GM18858 (cell line): ENCODE results near the gene MYOCOS.
"Not testable (repeated sequence)": the region's sequence is repeated elsewhere in the genome, so short reads cannot be mapped to it uniquely, and the experiment has no call there.

Experiments
- ATAC-seq: cut with Tn5 transposase; IDR thresholded peaks from one replicate; pipeline ENCODE4 v1.9.1; 2021; ENCODE audit not compliant: unreplicated experiment

The MYOCOS gene

GRCh38 chr1:171622152-171622462 is at the start of gene MYOCOS:
Gene MYOCOS (plus strand): TSS chr1:171622243. CDS start chr1:171623884, 1,641 bp downstream.
- ATAC-seq: no peak

- ATAC-seq: no peak
These were observed 45.9 kb upstream of the MYOCOS start for GRCh38 chr1:171576144-171576543.

DNA sequence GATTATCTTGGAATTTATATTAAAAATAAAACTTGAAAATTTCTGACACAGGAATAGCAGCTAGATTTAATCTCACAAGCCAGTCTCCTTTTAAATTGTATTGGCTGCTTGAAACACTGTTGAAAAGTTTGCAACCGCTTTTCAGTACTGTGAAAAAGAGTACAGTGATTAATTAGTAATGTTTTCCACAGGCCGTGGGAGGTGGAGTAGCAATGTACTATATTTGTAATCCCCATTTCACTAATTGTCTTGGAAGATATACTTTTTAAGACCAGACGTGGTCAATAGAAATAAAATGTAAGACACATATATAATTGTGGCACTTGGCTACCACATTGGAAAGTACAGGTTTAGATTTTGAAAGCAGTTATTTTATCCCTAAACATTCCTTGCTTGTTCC is 40.8 kb upstream of the MYOCOS start:
- no peak for ATAC-seq

DNA sequence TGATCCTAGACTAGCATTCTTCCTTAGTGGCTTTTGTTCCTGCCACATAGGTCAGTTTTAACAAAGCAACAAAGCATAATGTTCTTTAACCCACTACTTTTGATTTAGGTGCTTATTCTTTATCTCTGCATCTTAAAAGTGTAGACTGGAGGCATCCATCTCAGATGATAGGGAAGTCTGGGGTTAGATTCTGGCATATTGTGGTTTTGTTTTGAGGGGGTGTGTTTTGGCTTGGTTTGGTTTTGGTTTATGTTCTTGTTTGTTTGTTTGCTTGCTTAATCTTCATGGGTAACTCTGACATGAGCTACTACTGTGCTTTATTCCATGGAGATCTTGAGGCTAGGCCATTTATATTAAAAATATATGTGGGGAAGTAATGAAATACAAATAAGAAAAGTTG is 40.3 kb upstream of the MYOCOS start:
- no peak for ATAC-seq

GRCh38 chr1:171582589-171582988 is 39.5 kb upstream of the MYOCOS start:
- ATAC-seq: no peak

DNA sequence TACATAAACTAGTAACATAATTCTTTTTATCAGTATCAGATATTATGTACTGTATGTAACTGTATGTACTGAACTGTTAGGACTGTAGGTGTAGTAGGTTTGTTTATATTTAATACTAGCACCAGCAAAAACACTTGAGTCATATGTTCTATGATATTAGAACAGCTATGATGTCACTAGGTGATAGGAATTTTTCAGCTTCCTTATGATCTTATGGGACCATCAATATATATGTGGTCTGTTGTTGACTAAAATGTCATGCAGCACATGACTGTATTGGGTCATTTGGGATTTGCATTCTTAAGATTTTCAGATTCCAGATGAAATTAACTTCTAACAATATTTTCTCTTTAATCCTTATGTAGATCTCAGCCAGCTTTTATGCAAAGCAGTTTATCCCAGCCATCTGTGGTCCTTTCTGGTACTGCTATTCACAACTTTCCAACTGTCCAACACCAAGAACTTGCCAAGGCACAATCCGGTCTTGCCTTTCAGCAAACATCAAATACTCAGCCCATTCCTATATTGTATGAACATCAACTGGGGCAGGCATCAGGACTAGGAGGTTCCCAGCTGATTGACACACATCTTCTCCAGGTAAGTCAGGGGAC is 38.3 kb upstream of the MYOCOS start:
- ATAC-seq: no peak

- ATAC-seq: no peak
These were observed 36.3 kb upstream of the MYOCOS start for GRCh38 chr1:171585715-171586114.

DNA sequence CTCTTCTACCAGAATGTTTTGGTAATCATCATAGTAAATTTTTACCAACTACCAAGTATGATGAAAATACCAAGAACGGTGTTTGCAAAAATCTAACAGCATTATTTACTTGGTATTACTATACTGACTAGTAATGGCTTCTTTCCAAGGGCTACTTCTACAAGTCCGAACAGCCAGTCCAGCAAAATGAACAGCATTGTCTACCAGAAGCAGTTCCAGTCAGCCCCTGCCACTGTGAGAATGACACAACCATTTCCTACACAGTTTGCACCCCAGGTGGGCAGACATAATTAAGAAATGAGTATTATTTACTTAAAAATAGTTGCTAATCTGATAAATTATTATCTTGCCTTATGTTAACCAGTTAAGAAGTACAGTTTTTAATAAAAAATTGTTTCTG is 33.8 kb upstream of the MYOCOS start:
- ATAC-seq: no peak

DNA sequence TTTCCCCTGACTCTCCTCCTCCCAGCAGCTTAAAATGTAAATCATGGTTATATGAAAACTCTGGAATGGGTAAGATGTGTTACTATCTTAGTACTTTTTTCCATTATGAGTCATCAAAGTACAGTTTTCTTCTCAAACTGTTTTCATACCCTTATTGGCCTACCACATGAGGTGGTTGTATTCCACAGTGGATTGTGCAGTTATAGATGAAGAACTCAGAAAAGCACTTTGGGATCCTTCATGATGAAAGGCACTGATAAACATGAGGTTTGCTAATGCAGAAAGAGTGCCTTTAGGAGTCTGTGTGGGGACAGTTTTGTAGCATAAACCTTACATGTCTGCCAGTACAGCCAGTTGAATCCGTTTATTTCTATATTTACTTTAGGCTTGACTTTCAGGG is 32.0 kb upstream of the MYOCOS start:
- no peak for ATAC-seq

DNA sequence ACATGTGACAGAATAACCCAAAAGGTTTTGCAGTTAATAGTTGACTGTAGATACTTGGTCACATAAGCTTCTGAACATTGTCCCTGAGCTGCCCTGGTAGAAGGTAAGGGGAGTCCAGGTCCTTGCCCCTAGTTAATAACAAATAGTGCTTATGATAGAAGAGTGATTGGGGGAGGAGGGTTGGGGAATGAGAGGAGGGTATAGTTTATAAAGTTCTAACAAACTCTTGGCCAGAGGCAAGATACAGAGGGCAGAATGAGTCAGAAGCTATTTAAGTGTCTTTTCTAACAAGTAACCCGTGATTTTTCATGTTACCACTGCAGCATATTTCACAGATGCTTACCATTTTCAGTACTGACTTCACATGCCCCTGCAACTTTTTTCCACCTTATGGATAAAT is 26.7 kb upstream of the MYOCOS start:
- no peak for ATAC-seq

DNA sequence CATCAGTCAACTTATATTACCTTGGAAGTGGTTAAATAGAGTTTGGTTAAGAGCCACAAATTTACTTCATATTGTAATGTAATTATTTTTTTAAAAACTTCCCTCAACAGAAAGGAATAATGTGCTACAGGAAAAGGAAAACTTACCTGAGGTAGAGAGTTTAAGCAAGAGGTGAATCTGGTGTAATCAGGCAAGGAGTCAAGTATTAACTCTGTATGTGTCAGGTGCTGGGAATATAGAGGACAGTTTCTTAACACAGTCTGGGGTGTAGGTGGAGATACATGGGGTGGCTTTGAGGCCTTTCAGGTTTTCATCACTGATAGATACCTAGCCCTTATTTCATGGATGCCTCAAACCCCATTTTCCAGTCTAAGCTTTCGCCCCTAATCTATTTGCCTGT is 25.9 kb upstream of the MYOCOS start:
- no peak for ATAC-seq

GRCh38 chr1:171596705-171597104 is 25.3 kb upstream of the MYOCOS start:
- no peak for ATAC-seq

- no peak for ATAC-seq
These were observed 24.8 kb upstream of the MYOCOS start for GRCh38 chr1:171597203-171597602.

- not testable (repeated sequence) for ATAC-seq
These were observed 21.7 kb upstream of the MYOCOS start for GRCh38 chr1:171600310-171600709.

- ATAC-seq: no peak
These were observed 21.2 kb upstream of the MYOCOS start for GRCh38 chr1:171600862-171601261.

DNA sequence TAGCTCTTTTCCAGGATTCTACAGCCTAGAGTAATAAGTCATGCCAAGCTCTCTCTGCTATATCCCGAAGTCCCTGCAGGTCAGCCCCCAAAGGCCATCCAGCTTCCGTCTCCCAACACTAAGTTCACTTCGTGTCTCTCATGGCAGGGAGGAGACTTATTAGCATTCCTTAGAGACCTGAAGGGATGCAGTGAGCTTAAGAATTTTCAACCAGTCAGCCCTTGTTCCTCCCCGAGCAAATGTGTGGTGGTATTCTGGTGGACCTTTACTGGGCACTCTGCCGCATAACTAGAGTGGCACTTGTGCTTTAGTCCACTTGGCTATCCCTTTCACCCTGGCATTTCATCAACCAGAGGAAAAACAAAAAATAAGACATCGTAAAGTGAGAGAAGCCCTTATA is 19.0 kb upstream of the MYOCOS start:
- ATAC-seq: not testable (repeated sequence)

DNA sequence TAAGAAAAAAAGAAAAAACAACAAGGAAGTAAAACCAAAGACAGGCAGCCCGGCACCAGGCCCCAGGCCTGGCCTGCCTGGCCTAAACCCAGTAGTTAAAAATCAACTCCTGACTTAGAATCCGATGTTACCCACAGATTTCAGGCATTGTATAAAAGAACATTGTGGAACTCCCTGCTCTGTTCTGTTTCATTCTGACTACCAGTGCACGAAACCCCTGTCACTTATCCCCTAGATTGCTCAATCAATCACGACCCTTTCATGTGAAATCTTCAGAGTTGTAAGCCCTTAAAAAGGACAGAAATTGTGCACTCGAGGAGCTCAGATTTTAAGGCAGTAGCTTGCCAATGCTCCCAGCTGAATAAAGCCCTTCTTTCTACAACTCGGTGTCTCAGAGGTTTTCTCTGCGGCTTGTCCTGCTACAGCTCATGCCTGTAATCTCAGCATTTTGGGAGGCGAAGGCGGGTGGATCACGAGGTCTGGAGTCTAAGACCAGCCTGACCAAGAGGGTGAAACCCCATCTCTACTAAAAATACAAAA is 15.6 kb upstream of the MYOCOS start:
- ATAC-seq: no peak

DNA sequence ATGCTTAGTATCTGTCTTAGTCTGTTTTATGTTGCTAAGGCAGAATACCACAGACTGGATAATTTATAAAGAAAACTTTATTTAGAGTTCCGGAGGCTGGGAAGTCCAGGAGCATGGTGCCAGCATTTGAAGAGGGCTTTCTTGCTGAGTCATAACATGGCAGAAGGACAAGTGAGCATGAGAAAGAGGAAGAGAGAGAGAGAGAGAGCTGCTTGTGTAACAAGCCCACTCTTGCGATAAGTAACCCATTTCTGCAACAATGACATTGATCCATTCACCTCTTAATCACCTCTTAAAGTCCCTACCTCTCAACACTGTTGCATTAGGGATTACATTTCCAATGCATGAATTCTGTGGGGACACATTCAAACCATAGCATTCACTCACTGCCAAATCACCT is 11.7 kb upstream of the MYOCOS start:
- ATAC-seq: peak; percentile 45

DNA sequence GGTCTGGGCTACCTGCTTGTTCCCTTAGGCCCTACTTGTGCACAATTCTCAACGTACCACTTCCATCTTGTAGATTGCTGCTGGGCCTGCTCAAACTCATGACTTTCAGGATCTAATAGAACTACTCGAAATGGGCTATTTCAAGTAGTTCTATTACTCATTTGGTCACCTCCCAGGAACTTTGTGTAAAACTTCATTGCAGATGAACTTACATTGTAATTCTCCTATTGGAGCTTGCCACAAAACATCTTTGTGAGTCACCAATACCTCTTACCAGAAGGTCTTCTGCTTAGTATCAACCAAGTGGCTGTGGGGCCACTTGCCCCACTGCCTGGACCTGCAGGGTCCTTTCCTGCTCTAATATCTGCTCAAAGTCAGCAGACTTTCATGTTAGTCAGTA is 10.7 kb upstream of the MYOCOS start:
- ATAC-seq: no peak

DNA sequence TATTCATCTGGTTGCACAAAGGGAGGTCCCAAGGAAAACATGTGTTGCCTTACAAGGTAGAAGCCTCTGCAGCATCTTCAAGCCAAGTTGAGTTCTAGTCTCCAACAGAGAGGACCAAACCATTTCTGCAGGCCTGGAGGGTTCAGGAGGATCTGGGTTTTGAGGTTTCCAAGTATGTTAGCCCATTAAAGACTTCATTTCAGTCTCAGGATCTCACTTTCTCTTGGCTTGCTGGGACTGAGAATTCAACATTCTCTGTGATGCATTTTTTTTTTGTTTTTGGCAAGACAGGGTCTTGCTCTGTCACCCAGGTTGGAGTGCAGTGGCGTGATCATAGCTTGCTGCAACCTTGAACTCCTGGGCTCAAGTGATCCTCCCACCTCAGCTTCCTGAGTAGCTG is 8.8 kb upstream of the MYOCOS start:
- no peak for ATAC-seq

- ATAC-seq: peak; percentile 32
These were observed 6.7 kb upstream of the MYOCOS start for GRCh38 chr1:171615122-171615906.

GRCh38 chr1:171616586-171616985 is 5.5 kb upstream of the MYOCOS start:
- no peak for ATAC-seq
